ENCODE results near the gene ELAVL3. TPM values are rescaled to one million over a fixed set of nuclear protein-coding genes. Genes with fewer than 3 reads are reported as not detected.

The ELAVL3 gene

DNA sequence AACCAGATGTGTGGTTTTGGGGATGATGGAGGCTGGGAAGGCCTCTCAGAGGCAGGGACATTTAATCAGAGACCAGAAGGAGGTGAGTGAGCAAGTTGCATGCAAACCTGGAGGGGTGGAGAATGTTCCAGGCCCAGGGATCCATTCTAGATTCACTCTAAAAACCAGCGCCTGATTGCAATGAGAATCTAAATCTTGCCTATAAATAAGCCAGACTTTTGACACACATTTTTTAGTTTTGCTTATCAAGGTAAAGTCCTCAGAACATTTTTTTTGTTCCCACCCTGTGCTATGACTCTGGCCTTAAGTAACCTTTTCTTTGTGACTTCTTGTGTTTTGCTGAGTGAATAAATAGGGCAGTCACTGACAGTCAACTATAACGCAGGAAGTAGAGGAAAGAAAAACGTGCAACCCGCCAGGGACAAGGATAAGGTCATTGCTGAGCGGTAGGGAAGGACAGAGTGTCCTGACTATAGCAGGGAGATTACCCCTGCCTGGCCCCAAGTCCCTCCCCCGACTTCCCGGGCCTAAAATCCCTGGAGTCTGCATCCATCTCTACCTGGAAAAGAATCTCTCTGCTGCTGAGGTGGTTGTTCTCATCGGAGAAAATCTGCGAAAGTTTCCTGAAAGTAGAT lies 76.1 kb downstream of the ELAVL3 start:
- peaks cover 2% of the 10 kb centered on the region for H3K4me1 ChIP-seq (ENCODE audit: control insufficient read depth, insufficient read depth, low read depth, low read length)
- no peak overlapping the region for H3K14ac ChIP-seq (ENCODE audit: low read length in 2 of 2)
- H3K27ac ChIP-seq (ENCODE audit: low read length, poor library complexity, severe bottlenecking), result no peak overlapping the region
- H3K79me1 ChIP-seq (replicated peaks; ENCODE audit: low read length, poor library complexity, severe bottlenecking), result no peaks in the 10 kb centered on the region
- no peak overlapping the region for H2BK120ac ChIP-seq (ENCODE audit: low read depth, low read length)
- no peak overlapping the region for H2BK15ac ChIP-seq (ENCODE audit: low read depth, poor library complexity, severe bottlenecking)
- no peak overlapping the region for H4K8ac ChIP-seq (ENCODE audit: low read length)
- H3K18ac ChIP-seq (ENCODE audit: low read depth in 1 of 2, low read length in 2 of 2), result no peak overlapping the region
- H3K27me3 ChIP-seq (ENCODE audit: control insufficient read depth in 1 of 2, insufficient read depth in 1 of 2, low read length in 2 of 2), result peaks cover 10% of the 10 kb centered on the region in 2 experiments
- no peak overlapping the region for H3K4me2 ChIP-seq (ENCODE audit: low read length, poor library complexity, severe bottlenecking)
- H3K4ac ChIP-seq (ENCODE audit: low read depth in 1 of 2, low read length in 2 of 2), result no peak overlapping the region
- no peak overlapping the region for H3K4me3 ChIP-seq (ENCODE audit: insufficient read depth in 1 of 2, low read depth in 1 of 2, low read length in 2 of 2)
- no peak overlapping the region for H4K91ac ChIP-seq (ENCODE audit: low read length)
- H2AFZ ChIP-seq (ENCODE audit: low read depth, low read length), result no peak overlapping the region
- DNase-seq, result no peak
- no peak overlapping the region for H2BK12ac ChIP-seq (ENCODE audit: low read length in 2 of 2)
- H3K36me3 ChIP-seq (ENCODE audit: control insufficient read depth in 1 of 2, insufficient read depth in 2 of 2, low read depth in 1 of 2, low read length in 2 of 2), result no peaks in the 10 kb centered on the region
- H2BK5ac ChIP-seq (ENCODE audit: low read depth, low read length, poor library complexity, severe bottlenecking), result no peak overlapping the region
- no peak overlapping the region for H3K23ac ChIP-seq (ENCODE audit: low read length in 2 of 2)
- 51% methylated on average over 9 of the region's 9 CpGs for WGBS
- no peak overlapping the region for H3K9ac ChIP-seq (ENCODE audit: low read length)
- H3K9me3 ChIP-seq (ENCODE audit: control insufficient read depth, low read length), result no peaks in the 10 kb centered on the region
- H2AK5ac ChIP-seq (ENCODE audit: low read length, severe bottlenecking), result no peak overlapping the region

- Histone ChIP-seq H3K4me3 (ENCODE audit: insufficient read depth in 1 of 2, low read depth in 1 of 2, low read length in 2 of 2) (no peak overlapping the region), H3K4ac (ENCODE audit: low read depth in 1 of 2, low read length in 2 of 2) (no peak overlapping the region), H3K9ac (ENCODE audit: low read length) (no peak overlapping the region), H3K23ac (ENCODE audit: low read length in 2 of 2) (no peak overlapping the region), H4K91ac (ENCODE audit: low read length) (no peak overlapping the region), H2BK15ac (ENCODE audit: low read depth, poor library complexity, severe bottlenecking) (no peak overlapping the region), H3K36me3 (ENCODE audit: control insufficient read depth in 1 of 2, insufficient read depth in 2 of 2, low read depth in 1 of 2, low read length in 2 of 2) (no peaks in the 10 kb centered on the region), H3K9me3 (ENCODE audit: control insufficient read depth, low read length) (no peaks in the 10 kb centered on the region), H3K27ac (ENCODE audit: low read length, poor library complexity, severe bottlenecking) (no peak overlapping the region), H3K18ac (ENCODE audit: low read depth in 1 of 2, low read length in 2 of 2) (no peak overlapping the region), H2BK12ac (ENCODE audit: low read length in 2 of 2) (no peak overlapping the region), H2AK5ac (ENCODE audit: low read length, severe bottlenecking) (no peak overlapping the region), H2BK5ac (ENCODE audit: low read depth, low read length, poor library complexity, severe bottlenecking) (no peak overlapping the region), H3K27me3 (ENCODE audit: control insufficient read depth in 1 of 2, insufficient read depth in 1 of 2, low read length in 2 of 2) (peaks cover 10% of the 10 kb centered on the region in 2 experiments), H3K4me1 (ENCODE audit: control insufficient read depth, insufficient read depth, low read depth, low read length) (peaks cover 2% of the 10 kb centered on the region), H3K4me2 (ENCODE audit: low read length, poor library complexity, severe bottlenecking) (no peak overlapping the region), H4K8ac (ENCODE audit: low read length) (no peak overlapping the region), H3K79me1 (replicated peaks; ENCODE audit: low read length, poor library complexity, severe bottlenecking) (no peaks in the 10 kb centered on the region), H3K14ac (ENCODE audit: low read length in 2 of 2) (no peak overlapping the region), H2BK120ac (ENCODE audit: low read depth, low read length) (no peak overlapping the region), H2AFZ (ENCODE audit: low read depth, low read length) (no peak overlapping the region)
- 91% methylated on average over 5 of the region's 9 CpGs for WGBS
- no peak for DNase-seq
These were observed 78.9 kb downstream of the ELAVL3 start for GRCh38 chr19:11401808-11402543.

Small RNA genes within 50 kb of the gene (small RNA-seq; reads per million reads assigned to genes)
- gene MIR7974 (ENCODE audit: low read depth), result 108 reads per million, percentile 93 among the genes with 10 or more reads in this experiment
- not detected for gene RF00019 (ENCODE audit: low read depth)
- gene RN7SL833P (ENCODE audit: low read depth), result not detected

All from mesenchymal stem cell (in vitro differentiated cells and primary cell).